ENCODE data around the gene VCX3B. TPM values are rescaled to one million over a fixed set of nuclear protein-coding genes. Genes with fewer than 3 reads are reported as not detected.

The VCX3B gene
- total RNA-seq, 1 experiment from 2014 or later: 1.2 TPM

DNA sequence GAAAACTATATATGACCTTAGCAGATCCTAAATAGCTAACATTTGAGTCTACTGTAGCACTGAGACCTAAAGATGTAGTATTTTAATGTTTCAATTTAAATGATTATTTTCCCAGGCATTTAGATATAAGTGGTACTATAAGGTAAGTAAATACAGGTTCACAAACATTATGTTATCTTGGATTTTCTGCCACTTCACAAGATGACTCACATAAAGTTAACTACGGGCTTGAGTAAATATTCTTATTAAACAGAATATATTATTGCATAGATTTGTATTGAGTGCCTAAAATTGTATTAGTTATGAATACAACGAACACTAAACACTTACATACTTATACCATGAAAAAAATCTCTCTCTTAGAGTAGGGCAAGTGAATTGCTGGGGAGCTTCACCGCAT lies 34.2 kb upstream of the VCX3B start:
- no peaks in the 10 kb centered on the region for H3K79me2 ChIP-seq (ENCODE audit: low read depth)
- H4K20me1 ChIP-seq (ENCODE audit: insufficient read depth): no peaks in the 10 kb centered on the region
- H3K9me2 ChIP-seq (ENCODE audit: insufficient read depth): no peaks in the 10 kb centered on the region
- H3F3A ChIP-seq (ENCODE audit: insufficient read depth, low read depth): no peaks in the 10 kb centered on the region
- TF ChIP-seq EZH2 (IDR thresholded peaks at IDR 0.05; ENCODE audit: low read depth): no peak
- TF ChIP-seq, protein P1, sequence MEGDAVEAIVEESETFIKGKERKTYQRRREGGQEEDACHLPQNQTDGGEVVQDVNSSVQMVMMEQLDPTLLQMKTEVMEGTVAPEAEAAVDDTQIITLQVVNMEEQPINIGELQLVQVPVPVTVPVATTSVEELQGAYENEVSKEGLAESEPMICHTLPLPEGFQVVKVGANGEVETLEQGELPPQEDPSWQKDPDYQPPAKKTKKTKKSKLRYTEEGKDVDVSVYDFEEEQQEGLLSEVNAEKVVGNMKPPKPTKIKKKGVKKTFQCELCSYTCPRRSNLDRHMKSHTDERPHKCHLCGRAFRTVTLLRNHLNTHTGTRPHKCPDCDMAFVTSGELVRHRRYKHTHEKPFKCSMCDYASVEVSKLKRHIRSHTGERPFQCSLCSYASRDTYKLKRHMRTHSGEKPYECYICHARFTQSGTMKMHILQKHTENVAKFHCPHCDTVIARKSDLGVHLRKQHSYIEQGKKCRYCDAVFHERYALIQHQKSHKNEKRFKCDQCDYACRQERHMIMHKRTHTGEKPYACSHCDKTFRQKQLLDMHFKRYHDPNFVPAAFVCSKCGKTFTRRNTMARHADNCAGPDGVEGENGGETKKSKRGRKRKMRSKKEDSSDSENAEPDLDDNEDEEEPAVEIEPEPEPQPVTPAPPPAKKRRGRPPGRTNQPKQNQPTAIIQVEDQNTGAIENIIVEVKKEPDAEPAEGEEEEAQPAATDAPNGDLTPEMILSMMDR (conservative IDR thresholded peaks at IDR 0.05): no peak
- H3K4me1 ChIP-seq (replicated peaks; ENCODE audit: insufficient read depth): peaks cover 10% of the 10 kb centered on the region; the same call in 1 of the 2 replicates
- no peaks in the 10 kb centered on the region for H3K9me3 ChIP-seq (ENCODE audit: insufficient read depth, low read depth)
- intact Hi-C loops (cut with micrococcal nuclease; ENCODE audit: unreplicated experiment): no loop called here
- no peak overlapping the region for H3K27ac ChIP-seq
- no peak for DNase-seq
- ChIA-PET POLR2A (ENCODE audit: unreplicated experiment) (no interaction called here), CTCF (no interaction called here)
- BruUV-seq (replicated peaks): no TSS peak
- no peaks in the 10 kb centered on the region for H3K36me3 ChIP-seq (ENCODE audit: low read depth)
- H3K27me3 ChIP-seq (ENCODE audit: insufficient read depth, low read depth): no peaks in the 10 kb centered on the region
- H3K4me3 ChIP-seq: no peak overlapping the region
- H3K4me2 ChIP-seq: no peak overlapping the region
- H2AFZ ChIP-seq: no peak overlapping the region

DNA sequence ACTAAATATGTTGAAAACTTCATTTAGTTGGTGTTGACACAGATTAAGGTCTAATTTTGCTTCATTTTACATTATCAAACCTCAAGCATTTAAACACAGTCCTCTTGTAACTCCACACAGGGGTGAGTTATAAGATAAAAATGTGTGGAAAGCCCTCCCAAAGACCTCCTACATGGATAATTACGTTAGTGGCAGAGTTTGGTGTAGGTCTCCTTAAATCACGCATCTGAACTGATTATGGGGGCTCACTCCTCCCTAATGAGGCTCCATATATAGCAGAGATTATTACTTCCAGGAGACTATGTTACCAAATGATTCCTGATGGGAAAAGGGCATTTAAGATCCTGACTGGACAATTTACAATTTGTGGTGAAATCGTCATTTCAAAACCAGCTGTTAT lies 32.2 kb upstream of the VCX3B start:
- Histone ChIP-seq H3K4me3 (no peak overlapping the region), H3K4me1 (replicated peaks; ENCODE audit: insufficient read depth) (peaks cover 10% of the 10 kb centered on the region; the same call in 1 of the 2 replicates), H3K9me2 (ENCODE audit: insufficient read depth) (no peaks in the 10 kb centered on the region), H3F3A (ENCODE audit: insufficient read depth, low read depth) (no peaks in the 10 kb centered on the region), H3K4me2 (no peak overlapping the region), H3K79me2 (ENCODE audit: low read depth) (no peaks in the 10 kb centered on the region), H2AFZ (no peak overlapping the region), H3K27me3 (ENCODE audit: insufficient read depth, low read depth) (no peaks in the 10 kb centered on the region), H3K27ac (no peak overlapping the region), H3K9me3 (ENCODE audit: insufficient read depth, low read depth) (no peaks in the 10 kb centered on the region), H4K20me1 (ENCODE audit: insufficient read depth) (no peaks in the 10 kb centered on the region), H3K36me3 (ENCODE audit: low read depth) (no peaks in the 10 kb centered on the region)
- DNase-seq: no peak
- ChIA-PET CTCF (no interaction called here), POLR2A (ENCODE audit: unreplicated experiment) (no interaction called here)
- intact Hi-C loops (cut with micrococcal nuclease; ENCODE audit: unreplicated experiment): no loop called here
- TF ChIP-seq, protein P1 (conservative IDR thresholded peaks at IDR 0.05): no peak
- no peak for TF ChIP-seq EZH2 (IDR thresholded peaks at IDR 0.05; ENCODE audit: low read depth)
- no TSS peak for BruUV-seq (replicated peaks)

DNA sequence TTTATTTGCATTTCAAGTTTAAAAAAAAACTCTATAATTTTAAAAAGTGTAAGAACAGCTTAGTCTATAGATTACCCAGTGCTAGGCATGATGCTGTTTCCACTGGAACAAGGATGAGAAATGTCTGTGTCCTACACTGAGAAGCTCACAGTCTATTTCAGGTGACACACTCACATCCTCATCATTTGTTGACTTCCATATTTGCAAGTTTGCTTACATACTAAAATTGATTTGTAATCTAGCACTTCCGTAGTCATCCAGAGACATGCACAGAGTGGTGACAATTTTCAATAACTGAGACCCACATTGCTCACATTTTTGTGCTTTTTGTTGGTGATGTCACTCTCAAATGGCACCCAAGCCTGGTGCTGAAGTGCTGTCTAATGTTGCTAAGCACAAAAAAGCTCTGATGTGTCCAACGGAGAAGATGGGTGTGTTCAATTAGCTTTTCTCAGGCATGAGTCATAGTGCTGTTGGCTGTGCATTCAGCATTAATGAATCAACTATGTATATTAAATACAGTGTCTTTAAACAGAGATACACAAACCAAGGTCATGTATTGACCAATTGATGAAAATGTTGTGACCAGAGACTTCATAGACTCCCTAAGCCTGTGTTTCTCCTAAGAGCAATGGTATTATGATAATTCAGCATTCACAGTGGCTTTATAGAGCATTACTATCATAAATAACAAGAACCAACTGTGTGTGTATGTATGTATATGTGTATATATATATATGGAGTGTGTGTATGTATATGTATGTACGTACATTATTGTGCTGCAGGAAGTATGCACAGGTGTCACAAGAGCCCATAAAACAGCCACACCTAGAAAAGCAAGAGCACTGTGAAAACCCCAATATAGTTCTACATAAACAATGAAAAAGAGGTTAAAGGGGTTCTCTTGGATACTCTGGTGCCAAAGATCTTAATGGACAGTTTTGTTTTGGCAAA lies 31.2 kb upstream of the VCX3B start:
- H3K4me3 ChIP-seq: no peak overlapping the region
- H3K79me2 ChIP-seq (ENCODE audit: low read depth): no peaks in the 10 kb centered on the region
- peak; percentile 3 to 74 for DNase-seq
- intact Hi-C loops (cut with micrococcal nuclease; ENCODE audit: unreplicated experiment): no loop called here
- no TSS peak for BruUV-seq (replicated peaks)
- no peak for TF ChIP-seq EZH2 (IDR thresholded peaks at IDR 0.05; ENCODE audit: low read depth)
- TF ChIP-seq, protein P1 (conservative IDR thresholded peaks at IDR 0.05): no peak
- no peaks in the 10 kb centered on the region for H3K36me3 ChIP-seq (ENCODE audit: low read depth)
- H2AFZ ChIP-seq: no peak overlapping the region
- POLR2A ChIA-PET (ENCODE audit: unreplicated experiment): no interaction called here
- CTCF ChIA-PET: no interaction called here
- no peaks in the 10 kb centered on the region for H3K27me3 ChIP-seq (ENCODE audit: insufficient read depth, low read depth)
- no peak overlapping the region for H3K4me2 ChIP-seq
- no peaks in the 10 kb centered on the region for H3F3A ChIP-seq (ENCODE audit: insufficient read depth, low read depth)
- H3K9me3 ChIP-seq (ENCODE audit: insufficient read depth, low read depth): no peaks in the 10 kb centered on the region
- no peak overlapping the region for H3K27ac ChIP-seq
- peaks cover 10% of the 10 kb centered on the region; the same call in 1 of the 2 replicates for H3K4me1 ChIP-seq (replicated peaks; ENCODE audit: insufficient read depth)
- no peaks in the 10 kb centered on the region for H4K20me1 ChIP-seq (ENCODE audit: insufficient read depth)
- H3K9me2 ChIP-seq (ENCODE audit: insufficient read depth): no peaks in the 10 kb centered on the region

All from PC-9 (cell line).